Testis (tissue), 3 donors: ENCODE results near the gene SLC38A10. TPM values are rescaled to one million over a fixed set of nuclear protein-coding genes. Genes with fewer than 3 reads are reported as not detected.

Source experiments
- DNase-seq: peaks from one replicate; pipeline ENCODE4 v3.0.0-alpha.2; 2019
- H3K27ac ChIP-seq, 2 donors: fragments of 200-600 bp; sonication (generic); one replicate each; pipeline ENCODE4 v1.5.1; 2019
- H3K27me3 ChIP-seq: fragments of 200-600 bp; sonication (generic); one replicate; pipeline ENCODE4 v1.5.1; 2019
- H3K36me3 ChIP-seq: fragments of 200-600 bp; sonication (generic); one replicate; pipeline ENCODE4 v1.5.1; 2017; ENCODE audit warnings: low read depth; ENCODE audit errors: missing control alignments
- H3K4me1 ChIP-seq: fragments of 200-600 bp; sonication (generic); one replicate; pipeline ENCODE4 v1.5.1; 2019
- H3K4me3 ChIP-seq, 2 donors: fragments of 200-600 bp; sonication (generic); one replicate each; pipeline ENCODE4 v1.5.1; 2017 to 2019
- H3K9me3 ChIP-seq: fragments of 200-600 bp; sonication (generic); one replicate; pipeline ENCODE4 v1.5.1; 2017
- POLR2A ChIP-seq: fragments of 450-650 bp; IDR thresholded peaks from one replicate; pipeline ENCODE4 v1.6.1; 2017; ENCODE audit warnings: antibody characterized with exemption, mild to moderate bottlenecking, moderate library complexity
- WGBS, 2 donors: methylation state at CpG; one replicate each; pipeline ENCODE4 v1.1.5; 2018; 5-methylcytosine and 5-hydroxymethylcytosine counted together
- intact Hi-C: fragments of 100-400 bp; cut with DNase I; formaldehyde crosslinking; loops from one replicate; pipeline ENCODE4 v1.15.1; 2023; ENCODE audit warnings: low total_unique reads
- polyA plus RNA-seq: library from polyadenylated mRNA; stranded (reverse); fragments of 350-450 nt; fragmentation: Illumina TruSeq; extraction: RNeasy Lipid Tissue Mini Kit (QIAGEN cat#74804); gene quantifications from one replicate; pipeline ENCODE4 v1.2.3, GENCODE V29; 2014; ENCODE audit warnings: low read depth, low replicate concordance; ENCODE audit not compliant: insufficient read depth
- total RNA-seq, 2 donors: library from RNA; depleted of rRNA; stranded (reverse); fragments of >200 nt; gene quantifications; one replicate each; pipeline ENCODE4 v1.2.3, GENCODE V29; 2016
- TF ChIP-seq, protein P1 (sequence below), 3 experiments: fragments of 450-650 bp in 2 of 3; fragments of 200-600 bp in 1 of 3; sonication (generic) in 1 of 3; IDR thresholded peaks; one replicate each; pipeline ENCODE4 v1.5.1; 2016 to 2019; ENCODE audit warnings: antibody characterized with exemption in 3 of 3, mild to moderate bottlenecking in 2 of 3, moderate library complexity in 1 of 3

SLC38A10 gene
- total and polyA plus RNA-seq, 3 donors from 2014 or later = 77.1 to 150 (median 131) TPM

DNA sequence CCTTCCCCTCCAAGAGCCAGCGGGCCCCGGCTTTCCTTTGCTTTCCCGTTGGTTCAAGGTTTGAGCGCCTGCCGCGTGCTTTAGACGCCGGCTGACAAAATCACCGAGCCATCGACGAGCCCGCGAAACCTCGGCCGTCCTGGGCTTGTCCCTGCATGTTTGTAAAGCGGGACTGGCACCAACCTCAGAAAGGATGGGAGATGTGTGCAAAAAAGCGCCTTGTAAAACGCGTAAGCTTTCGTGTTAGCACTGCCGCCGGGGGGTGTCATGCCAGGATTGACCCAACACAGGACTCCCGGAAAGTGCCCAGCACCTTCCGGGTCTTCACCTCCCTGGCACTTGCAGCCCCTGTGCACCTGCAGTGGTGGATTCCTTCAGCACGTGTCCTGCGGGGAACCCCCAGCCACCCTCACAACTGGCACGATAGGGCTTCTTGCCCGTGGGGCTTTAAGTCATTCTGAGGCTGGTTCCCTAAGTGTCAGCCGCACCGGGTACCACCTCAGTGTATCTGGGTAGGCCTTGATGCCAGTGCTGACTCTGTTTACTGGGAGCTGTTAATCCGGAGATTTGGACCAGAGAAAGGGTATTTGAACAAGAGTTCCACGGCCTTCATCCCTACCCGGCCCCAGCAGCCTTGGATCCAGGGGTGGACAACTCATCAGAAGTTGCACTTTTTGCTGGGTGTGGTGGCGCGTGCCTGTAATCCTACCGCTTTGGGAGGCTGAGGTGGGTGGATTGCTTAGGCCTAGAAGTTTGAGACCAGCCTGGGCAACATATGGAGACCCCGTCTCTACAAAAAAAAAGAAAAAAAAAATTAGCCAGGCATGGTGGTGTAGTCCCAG lies 55.2 kb downstream of the SLC38A10 start:
- 14% methylated on average over 33 to 37 of the region's 37 CpGs for WGBS, 2 donors
- H3K36me3 ChIP-seq = no peaks in the 10 kb centered on the region
- H3K4me1 ChIP-seq = peaks cover 23% of the 10 kb centered on the region
- DNase-seq = peak; percentile 31
- H3K27me3 ChIP-seq = no peaks in the 10 kb centered on the region
- intact Hi-C loops = no loop called here
- TF ChIP-seq, protein P1, sequence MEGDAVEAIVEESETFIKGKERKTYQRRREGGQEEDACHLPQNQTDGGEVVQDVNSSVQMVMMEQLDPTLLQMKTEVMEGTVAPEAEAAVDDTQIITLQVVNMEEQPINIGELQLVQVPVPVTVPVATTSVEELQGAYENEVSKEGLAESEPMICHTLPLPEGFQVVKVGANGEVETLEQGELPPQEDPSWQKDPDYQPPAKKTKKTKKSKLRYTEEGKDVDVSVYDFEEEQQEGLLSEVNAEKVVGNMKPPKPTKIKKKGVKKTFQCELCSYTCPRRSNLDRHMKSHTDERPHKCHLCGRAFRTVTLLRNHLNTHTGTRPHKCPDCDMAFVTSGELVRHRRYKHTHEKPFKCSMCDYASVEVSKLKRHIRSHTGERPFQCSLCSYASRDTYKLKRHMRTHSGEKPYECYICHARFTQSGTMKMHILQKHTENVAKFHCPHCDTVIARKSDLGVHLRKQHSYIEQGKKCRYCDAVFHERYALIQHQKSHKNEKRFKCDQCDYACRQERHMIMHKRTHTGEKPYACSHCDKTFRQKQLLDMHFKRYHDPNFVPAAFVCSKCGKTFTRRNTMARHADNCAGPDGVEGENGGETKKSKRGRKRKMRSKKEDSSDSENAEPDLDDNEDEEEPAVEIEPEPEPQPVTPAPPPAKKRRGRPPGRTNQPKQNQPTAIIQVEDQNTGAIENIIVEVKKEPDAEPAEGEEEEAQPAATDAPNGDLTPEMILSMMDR (IDR thresholded peaks at IDR 0.05) = no peak
- TF ChIP-seq POLR2A = no peak
- H3K9me3 ChIP-seq = no peaks in the 10 kb centered on the region
- peak overlapping the region; percentile 96 to 97 for H3K4me3 ChIP-seq
- H3K27ac ChIP-seq = peak overlapping the region; percentile 81 to 85

DNA sequence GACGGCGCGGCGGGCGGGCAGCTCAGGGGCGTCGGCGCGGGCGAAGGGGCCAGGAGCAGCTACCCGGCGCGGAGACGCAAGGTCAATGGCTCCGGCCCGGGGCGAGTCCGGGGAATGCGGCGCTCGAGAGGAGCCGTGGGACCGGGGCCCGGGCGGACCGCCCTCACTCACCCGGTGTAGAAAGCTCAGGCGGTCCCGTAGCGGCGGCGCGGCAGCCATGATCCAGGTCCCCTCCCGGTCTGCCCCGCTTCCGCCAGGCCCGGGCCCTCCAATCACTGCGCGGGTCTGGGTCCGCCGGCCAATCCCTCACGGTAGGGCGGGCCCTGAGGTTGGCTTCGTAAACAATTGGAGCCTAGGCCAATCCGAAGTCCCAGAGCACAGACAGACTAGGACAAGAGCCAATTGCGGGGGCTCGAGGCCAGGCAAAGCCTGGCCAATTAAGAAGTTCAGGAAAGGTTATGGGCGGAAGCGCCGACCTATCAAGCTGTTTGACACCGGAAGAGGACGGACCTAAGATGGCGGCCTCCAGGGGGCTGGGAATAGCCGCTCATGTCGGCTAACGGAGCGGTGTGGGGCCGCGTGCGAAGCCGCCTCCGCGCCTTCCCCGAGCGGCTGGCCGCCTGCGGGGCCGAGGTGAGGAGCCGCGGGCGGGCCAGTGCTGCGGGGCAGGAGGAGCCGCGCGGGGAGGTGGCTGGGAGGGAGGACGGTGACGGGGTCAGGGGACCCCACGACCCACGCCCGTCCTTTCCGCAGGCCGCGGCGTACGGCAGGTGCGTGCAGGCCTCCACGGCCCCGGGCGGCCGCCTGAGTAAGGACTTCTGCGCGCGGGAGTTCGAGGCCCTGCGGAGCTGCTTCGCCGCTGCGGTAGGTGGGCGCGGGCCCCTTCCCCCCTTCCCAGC lies 56.0 kb downstream of the SLC38A10 start, which contains the start of the genes NDUFAF8 and TEPSIN:
Gene NDUFAF8, plus strand, starts transcription at position 504 of the 899 bp plus-strand sequence. Its CDS starts 46 bp downstream, at position 550.
Gene TEPSIN, minus strand, starts transcription at position 241 of the 899 bp plus-strand sequence. Its CDS starts 22 bp downstream, at position 219.
- peaks cover 23% of the 10 kb centered on the region for H3K4me1 ChIP-seq
- TF ChIP-seq, protein P1 (IDR thresholded peaks at IDR 0.05) = no peak
- no peak for TF ChIP-seq POLR2A
- H3K27ac ChIP-seq = peak within 1 kb of the TSS; percentile 81 to 85
- H3K27me3 ChIP-seq = no peaks in the 10 kb centered on the region
- WGBS, 2 donors = 1% methylated on average over 12 to 85 of the region's 100 CpGs
- peak within 1 kb of the TSS; percentile 96 to 97 for H3K4me3 ChIP-seq
- intact Hi-C loops = no loop called here
- H3K9me3 ChIP-seq = no peaks in the 10 kb centered on the region
- DNase-seq = peak; percentile 100
- H3K36me3 ChIP-seq = no peaks in the 10 kb centered on the region

DNA sequence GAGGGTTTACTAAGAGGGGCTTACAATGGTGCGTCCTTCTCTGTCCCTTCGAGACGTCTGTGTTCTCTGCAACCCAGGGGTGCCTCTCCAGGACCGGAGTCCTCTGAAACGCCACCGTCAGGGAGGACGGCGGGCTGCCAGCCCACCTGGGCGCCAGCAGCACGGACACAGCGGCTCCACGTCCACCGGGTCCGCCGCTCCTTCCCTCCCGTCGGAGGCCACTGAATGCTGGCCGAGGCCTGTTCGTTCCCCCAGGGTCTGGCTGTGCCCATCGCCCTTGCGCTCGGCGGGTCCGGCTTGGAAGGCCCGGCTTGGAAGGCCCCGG lies 56.7 kb downstream of the SLC38A10 start:
- Histone ChIP-seq H3K4me1 (peaks cover 23% of the 10 kb centered on the region), H3K27me3 (no peaks in the 10 kb centered on the region), H3K36me3 (no peaks in the 10 kb centered on the region), H3K27ac (peak overlapping the region; percentile 33 to 50), H3K4me3 (peak overlapping the region; percentile 96 to 97), H3K9me3 (no peaks in the 10 kb centered on the region)
- 1% methylated on average over 22 of the region's 26 CpGs; no CpG with 5 or more reads in 1 of the 2 donors for WGBS, 2 donors
- intact Hi-C loops = no loop called here
- no peak for TF ChIP-seq POLR2A
- TF ChIP-seq, protein P1 (IDR thresholded peaks at IDR 0.05) = no peak
- no peak for DNase-seq

DNA sequence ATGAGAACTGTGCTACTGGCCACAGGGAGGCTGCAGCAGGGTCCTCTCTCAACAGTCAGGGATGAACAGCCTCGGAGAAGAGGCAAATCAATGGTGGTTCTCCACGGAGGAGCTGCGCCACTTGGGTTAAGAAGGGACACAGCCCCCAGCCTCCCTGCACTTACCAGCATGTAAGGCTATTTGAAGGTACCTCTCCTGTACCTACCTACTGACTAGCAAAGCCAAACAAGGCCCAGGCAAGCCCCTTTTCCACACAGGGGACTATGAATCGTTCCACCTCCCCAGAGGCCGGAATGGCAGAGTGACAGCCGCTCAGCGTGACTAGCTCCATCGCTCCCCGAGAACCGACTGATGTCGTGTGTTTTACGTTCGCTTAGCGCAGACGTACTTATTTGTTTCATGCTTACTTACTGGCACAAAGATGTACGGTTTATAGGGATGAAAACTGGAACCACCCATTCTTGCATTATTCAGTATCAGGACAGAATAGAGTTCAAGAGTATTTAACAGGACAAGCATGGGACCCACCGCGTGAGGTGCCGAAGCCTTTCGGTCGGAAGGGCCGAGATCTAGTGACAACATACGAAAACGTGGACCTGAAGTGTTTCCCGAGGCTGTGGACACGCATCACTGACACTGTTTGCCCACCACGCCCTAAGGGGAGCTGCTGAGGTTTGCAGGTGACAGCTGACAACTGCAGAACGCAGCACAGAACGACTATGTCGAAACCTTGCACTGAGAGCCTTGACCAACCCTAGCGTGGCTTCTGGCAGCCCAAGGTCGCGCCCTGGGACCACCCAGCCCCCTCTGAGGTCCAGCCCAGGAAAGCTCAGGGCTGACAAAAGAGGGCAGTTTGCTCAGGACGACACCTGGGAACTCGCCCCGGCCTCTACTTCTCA lies 57.3 kb downstream of the SLC38A10 start:
- 57% methylated on average over 26 to 36 of the region's 36 CpGs for WGBS, 2 donors
- DNase-seq = no peak
- peaks cover 23% of the 10 kb centered on the region for H3K4me1 ChIP-seq
- no peaks in the 10 kb centered on the region for H3K27me3 ChIP-seq
- TF ChIP-seq, protein P1 (IDR thresholded peaks at IDR 0.05) = no peak
- no peak for TF ChIP-seq POLR2A
- peak overlapping the region; percentile 96 to 97 for H3K4me3 ChIP-seq
- no peaks in the 10 kb centered on the region for H3K36me3 ChIP-seq
- H3K27ac ChIP-seq = peak overlapping the region in 1 of 2 donors; percentile 33
- intact Hi-C loops = no loop called here
- no peaks in the 10 kb centered on the region for H3K9me3 ChIP-seq
